GM12873 (cell line): Measurements from ENCODE around the gene NDUFA3.

Experiments used
- TF ChIP-seq, protein P1 (sequence below): IDR thresholded peaks from 2 replicates; pipeline ENCODE4 v1.5.1; 2012; ENCODE audit warnings: low read depth, mild to moderate bottlenecking, moderate library complexity, low read length, control low read depth; ENCODE audit not compliant: insufficient read depth; ENCODE audit errors: missing control alignments

The NDUFA3 gene

GRCh38 chr19:54102421-54103169 is at the start of gene NDUFA3:
NDUFA3 (plus strand) TSS chr19:54102855; CDS start chr19:54102879, 24 bp downstream.
- TF ChIP-seq, protein P1, sequence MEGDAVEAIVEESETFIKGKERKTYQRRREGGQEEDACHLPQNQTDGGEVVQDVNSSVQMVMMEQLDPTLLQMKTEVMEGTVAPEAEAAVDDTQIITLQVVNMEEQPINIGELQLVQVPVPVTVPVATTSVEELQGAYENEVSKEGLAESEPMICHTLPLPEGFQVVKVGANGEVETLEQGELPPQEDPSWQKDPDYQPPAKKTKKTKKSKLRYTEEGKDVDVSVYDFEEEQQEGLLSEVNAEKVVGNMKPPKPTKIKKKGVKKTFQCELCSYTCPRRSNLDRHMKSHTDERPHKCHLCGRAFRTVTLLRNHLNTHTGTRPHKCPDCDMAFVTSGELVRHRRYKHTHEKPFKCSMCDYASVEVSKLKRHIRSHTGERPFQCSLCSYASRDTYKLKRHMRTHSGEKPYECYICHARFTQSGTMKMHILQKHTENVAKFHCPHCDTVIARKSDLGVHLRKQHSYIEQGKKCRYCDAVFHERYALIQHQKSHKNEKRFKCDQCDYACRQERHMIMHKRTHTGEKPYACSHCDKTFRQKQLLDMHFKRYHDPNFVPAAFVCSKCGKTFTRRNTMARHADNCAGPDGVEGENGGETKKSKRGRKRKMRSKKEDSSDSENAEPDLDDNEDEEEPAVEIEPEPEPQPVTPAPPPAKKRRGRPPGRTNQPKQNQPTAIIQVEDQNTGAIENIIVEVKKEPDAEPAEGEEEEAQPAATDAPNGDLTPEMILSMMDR, result no peak

DNA sequence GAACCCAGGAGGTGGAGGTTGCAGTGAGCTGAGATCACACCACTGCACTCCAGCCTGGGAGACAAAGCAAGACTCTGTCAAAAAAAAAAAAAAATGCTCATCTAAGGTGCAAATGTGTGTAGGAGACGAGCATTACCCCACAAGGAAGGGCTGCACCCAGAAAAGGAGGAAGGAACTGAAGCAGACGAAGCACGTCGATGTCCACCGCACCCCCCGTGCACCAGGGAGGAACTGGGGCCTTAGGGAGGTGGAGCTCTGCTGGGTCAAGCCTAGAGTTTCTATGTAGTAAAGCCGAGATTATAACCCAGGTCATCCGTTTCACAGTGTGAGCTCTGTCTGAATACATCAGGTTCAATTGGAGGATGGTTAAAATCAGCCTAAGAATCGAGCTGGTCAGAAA is 40.0 kb upstream of the NDUFA3 start:
- TF ChIP-seq, protein P1, result no peak

DNA sequence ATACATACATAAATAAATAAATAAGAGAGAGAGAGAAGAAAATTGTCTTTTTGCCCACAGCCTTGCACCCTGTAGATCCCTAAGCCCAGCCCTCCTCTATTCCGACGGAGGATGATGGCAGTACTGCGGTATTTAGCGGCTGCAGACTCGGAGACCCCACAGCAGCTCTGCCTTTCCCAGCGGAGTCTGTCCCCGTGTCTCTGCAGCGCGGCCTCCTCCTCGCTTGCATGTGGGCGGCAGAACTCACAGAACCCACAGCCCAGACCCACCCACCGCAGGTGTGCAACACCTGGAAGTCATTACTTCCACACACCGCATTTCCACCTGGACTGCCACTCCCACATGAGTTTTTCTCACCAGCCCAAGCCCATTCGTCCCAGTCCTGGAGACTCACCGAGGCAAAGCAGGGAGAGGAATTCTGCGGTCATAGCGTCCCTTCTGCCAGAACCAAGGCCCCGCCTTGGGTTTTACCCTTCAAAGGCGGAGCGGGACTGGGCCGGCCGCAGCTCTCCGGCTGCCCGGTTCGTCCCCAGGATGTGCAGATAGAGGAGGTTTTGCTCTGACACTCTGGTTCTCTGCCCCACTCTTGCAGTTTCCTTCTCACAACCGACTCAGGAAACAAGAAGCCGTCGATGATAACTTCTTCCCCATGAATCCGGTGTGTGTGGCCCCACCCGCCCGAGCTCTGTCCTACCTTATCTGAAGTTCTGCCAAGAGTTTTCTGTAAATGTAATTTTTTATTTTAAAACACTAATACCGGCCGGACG is 39.1 kb upstream of the NDUFA3 start, which contains the start of gene VSTM1:
Gene VSTM1 (minus strand): TSS at position 548 of the 767 bp plus-strand sequence. CDS start 120 bp downstream, at position 428.
- TF ChIP-seq, protein P1, result no peak

GRCh38 chr19:54069470-54069869 is 33.2 kb upstream of the NDUFA3 start:
- TF ChIP-seq, protein P1, result no peak

DNA sequence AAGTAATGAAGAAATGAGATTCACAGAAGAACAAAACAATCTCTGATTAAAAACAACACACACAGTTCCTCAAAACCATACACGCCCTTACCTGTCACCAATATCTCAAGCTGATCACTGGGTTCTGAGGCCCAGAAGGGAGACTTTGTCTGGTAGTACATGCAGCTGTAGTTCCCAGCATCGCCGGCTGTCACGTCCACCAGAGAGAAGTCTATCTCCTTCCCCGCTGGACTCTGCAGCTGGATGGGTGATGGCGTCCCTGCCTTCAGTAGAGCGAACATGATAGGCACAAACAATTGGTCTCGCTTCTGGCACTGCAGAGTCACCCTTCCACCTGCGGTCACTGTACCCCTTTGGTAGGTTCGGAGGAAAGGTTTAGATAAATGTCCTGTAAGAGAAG is 28.8 kb upstream of the NDUFA3 start:
- TF ChIP-seq, protein P1, result no peak

- TF ChIP-seq, protein P1, result no peak
Measured at GRCh38 chr19:54074851-54075250, 27.8 kb upstream of the NDUFA3 start.

DNA sequence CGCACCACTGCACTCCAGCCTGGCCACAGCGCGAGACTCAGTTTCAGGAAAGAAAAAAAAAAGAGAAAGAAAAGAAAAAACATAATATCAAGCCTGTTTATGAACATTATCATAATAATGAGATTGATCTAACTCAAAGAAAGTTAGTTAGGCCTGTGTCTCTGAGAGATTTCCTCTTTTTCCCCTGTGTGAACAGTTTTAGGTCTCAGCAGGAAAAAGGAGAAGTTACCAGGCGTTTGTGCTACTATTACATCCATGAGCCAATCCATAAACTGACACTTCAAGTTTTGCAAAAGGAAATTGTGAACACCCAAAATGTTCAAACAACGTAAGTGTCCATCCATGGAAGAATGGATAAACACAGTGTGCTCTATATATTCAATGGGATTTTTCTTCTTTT is 25.3 kb upstream of the NDUFA3 start:
- TF ChIP-seq, protein P1, result no peak
